HG03095 (cell line): ENCODE measurements around the gene SEC16A.

Experiments
- ATAC-seq: cut with Tn5 transposase; IDR thresholded peaks from one replicate; pipeline ENCODE4 v1.9.1; 2021; ENCODE audit warnings: moderate library complexity; ENCODE audit not compliant: unreplicated experiment

The SEC16A gene

GRCh38 chr9:136466155-136466541 is 16.7 kb downstream of the SEC16A start:
- no peak for ATAC-seq

GRCh38 chr9:136465500-136466154 is 17.2 kb downstream of the SEC16A start:
- no peak for ATAC-seq

- ATAC-seq = no peak
These were observed 18.6 kb downstream of the SEC16A start for GRCh38 chr9:136464241-136464640.

- no peak for ATAC-seq
These were observed 19.3 kb downstream of the SEC16A start for GRCh38 chr9:136463578-136463977.

- no peak for ATAC-seq
These were observed 20.2 kb downstream of the SEC16A start for GRCh38 chr9:136462664-136463063.

GRCh38 chr9:136460772-136461325 is 22.0 kb downstream of the SEC16A start:
- no peak for ATAC-seq

- ATAC-seq = no peak
These were observed 23.4 kb downstream of the SEC16A start for GRCh38 chr9:136459425-136459824.

GRCh38 chr9:136457326-136457725 is 25.5 kb downstream of the SEC16A start:
- ATAC-seq = no peak

GRCh38 chr9:136456258-136456657 is 26.6 kb downstream of the SEC16A start:
- ATAC-seq = no peak

GRCh38 chr9:136455043-136456002 is 27.5 kb downstream of the SEC16A start:
- no peak for ATAC-seq

- no peak for ATAC-seq
These were observed 28.6 kb downstream of the SEC16A start for GRCh38 chr9:136454026-136454796.

GRCh38 chr9:136453326-136453725 is 29.5 kb downstream of the SEC16A start:
- no peak for ATAC-seq

GRCh38 chr9:136451221-136451877 is 31.5 kb downstream of the SEC16A start:
- no peak for ATAC-seq

- ATAC-seq = no peak
These were observed 34.2 kb downstream of the SEC16A start for GRCh38 chr9:136448655-136449054.

- ATAC-seq = no peak
These were observed 35.6 kb downstream of the SEC16A start for GRCh38 chr9:136447173-136447778.

GRCh38 chr9:136445799-136446198 is 37.0 kb downstream of the SEC16A start:
- no peak for ATAC-seq

GRCh38 chr9:136444102-136444501 is 38.7 kb downstream of the SEC16A start:
- no peak for ATAC-seq

- ATAC-seq = no peak
These were observed 39.2 kb downstream of the SEC16A start for GRCh38 chr9:136443687-136444086.

- no peak for ATAC-seq
These were observed 39.8 kb downstream of the SEC16A start for GRCh38 chr9:136443087-136443486.

- ATAC-seq = no peak
These were observed 40.6 kb downstream of the SEC16A start for GRCh38 chr9:136442265-136442664.
